NCI-H460 (cell line): Measurements from ENCODE around the gene GAB3. TPM values are rescaled to one million over a fixed set of nuclear protein-coding genes. Genes with fewer than 3 reads are reported as not detected.
A peak's percentile ranks its signal among the peaks of the same experiment; 100 is the strongest.

Source experiments
- DNase-seq: peaks from one replicate; pipeline ENCODE4 v3.0.0-alpha.2; 2016; ENCODE audit warnings: low read depth; ENCODE audit errors: extremely low read depth
- polyA plus RNA-seq: library from polyadenylated mRNA; depleted of rRNA; stranded (reverse); fragments of >200 nt; gene quantifications from 2 replicates; pipeline ENCODE4 v1.2.3, GENCODE V29; 2014; cell fraction: nucleus; rRNA removed
- total RNA-seq: library from RNA; depleted of rRNA; stranded (reverse); fragments of >200 nt; shearing (Covaris generic); gene quantifications from 2 replicates; pipeline ENCODE4 v1.2.3, GENCODE V29; 2014; rRNA removed

Gene GAB3, protein sequence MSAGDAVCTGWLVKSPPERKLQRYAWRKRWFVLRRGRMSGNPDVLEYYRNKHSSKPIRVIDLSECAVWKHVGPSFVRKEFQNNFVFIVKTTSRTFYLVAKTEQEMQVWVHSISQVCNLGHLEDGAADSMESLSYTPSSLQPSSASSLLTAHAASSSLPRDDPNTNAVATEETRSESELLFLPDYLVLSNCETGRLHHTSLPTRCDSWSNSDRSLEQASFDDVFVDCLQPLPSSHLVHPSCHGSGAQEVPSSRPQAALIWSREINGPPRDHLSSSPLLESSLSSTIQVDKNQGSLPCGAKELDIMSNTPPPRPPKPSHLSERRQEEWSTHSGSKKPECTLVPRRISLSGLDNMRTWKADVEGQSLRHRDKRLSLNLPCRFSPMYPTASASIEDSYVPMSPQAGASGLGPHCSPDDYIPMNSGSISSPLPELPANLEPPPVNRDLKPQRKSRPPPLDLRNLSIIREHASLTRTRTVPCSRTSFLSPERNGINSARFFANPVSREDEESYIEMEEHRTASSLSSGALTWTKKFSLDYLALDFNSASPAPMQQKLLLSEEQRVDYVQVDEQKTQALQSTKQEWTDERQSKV
- total RNA-seq = 0.20 and 0.89 TPM in 2 replicates
- 0.44 and 0.48 TPM in 2 replicates for polyA plus RNA-seq

- no peak for DNase-seq
Observed at GRCh38 chrX:154750301-154751202, at the start of gene GAB3. TSS of gene GAB3 (minus strand) at chrX:154751077. CDS start at chrX:154751025, 52 bp downstream.

DNA sequence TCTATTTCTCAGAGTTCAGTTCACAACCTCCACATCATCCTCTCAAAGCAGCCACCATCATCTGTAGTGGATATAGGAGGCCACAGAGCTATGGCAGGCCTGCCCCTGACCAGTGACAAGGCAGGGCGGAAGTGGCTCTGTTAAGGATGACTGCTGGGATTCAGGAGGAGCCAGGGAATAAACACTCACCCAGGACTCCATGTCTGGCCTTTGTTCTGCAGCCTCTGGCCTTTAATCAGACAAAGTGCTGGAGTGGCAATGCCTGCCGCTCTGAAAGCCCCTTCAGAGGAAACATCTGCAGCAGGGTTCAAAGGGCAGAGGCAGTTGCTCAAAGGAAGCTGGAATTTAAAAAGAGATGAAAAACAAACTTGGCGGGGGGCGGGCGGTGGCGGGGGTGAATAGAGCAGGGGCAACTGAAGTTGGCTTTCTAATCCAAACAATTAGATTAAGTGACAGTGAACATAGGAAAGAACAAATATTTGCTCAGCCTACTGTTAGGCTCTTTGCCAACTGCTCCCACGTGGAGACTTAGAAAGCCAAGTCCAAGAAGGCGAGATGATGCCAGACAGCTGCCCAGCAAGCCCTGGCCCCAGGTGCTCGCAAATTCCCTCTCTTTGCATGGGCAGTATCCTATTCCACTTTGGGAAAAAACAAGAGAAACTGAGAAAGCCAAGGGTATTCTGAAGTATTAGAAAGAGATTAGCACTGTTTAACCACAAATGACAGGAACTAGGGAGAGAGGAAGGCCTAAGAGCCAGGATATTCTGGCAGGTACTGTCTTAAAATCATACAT lies 48.9 kb upstream of the GAB3 start:
- no peak for DNase-seq

GRCh38 chrX:154797006-154797405 lies 46.1 kb upstream of the GAB3 start:
- DNase-seq = no peak

DNA sequence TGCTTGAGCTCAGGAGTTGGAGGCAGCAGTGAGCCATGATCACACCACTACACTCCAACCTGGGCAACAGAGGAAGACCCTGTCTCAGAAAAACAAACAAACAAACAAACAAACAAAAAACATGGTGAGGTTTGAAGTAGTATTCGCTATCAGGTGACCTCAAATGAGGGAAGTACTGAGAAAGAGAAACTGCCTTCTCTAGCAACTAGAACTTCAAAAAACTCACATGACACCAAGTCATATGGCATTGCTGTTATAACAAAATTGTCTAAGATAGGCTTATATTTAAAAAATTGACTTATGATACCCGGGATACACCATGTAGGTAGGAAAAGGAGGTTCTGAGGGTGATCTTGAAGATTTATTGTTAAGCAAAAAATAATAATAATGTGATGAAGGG lies 44.1 kb upstream of the GAB3 start:
- no peak for DNase-seq

- no peak for DNase-seq
Observed at GRCh38 chrX:154793084-154793795, 42.4 kb upstream of the GAB3 start.

- no peak for DNase-seq
Observed at GRCh38 chrX:154791939-154792338, 41.1 kb upstream of the GAB3 start.

- no peak for DNase-seq
Observed at GRCh38 chrX:154791467-154791866, 40.6 kb upstream of the GAB3 start.

DNA sequence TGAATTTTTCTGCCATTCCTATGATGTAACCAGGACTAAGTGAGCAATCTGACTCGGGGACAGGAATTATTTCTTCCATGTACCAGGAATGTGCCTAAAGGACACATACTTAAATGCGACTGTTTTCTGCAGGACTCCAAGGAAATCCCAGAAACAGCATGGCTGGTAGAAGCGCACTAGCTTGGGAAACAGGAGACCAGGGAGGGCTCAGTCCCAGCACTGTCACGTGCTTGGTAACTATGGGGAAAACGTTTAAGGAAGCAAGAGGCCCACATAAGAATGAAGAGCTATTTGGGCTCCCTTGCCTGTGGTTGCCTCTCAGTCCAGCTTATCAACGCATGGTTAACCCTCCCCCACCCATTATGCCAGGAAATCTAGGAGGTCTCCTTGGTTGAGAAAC lies 34.8 kb upstream of the GAB3 start:
- DNase-seq = no peak

DNA sequence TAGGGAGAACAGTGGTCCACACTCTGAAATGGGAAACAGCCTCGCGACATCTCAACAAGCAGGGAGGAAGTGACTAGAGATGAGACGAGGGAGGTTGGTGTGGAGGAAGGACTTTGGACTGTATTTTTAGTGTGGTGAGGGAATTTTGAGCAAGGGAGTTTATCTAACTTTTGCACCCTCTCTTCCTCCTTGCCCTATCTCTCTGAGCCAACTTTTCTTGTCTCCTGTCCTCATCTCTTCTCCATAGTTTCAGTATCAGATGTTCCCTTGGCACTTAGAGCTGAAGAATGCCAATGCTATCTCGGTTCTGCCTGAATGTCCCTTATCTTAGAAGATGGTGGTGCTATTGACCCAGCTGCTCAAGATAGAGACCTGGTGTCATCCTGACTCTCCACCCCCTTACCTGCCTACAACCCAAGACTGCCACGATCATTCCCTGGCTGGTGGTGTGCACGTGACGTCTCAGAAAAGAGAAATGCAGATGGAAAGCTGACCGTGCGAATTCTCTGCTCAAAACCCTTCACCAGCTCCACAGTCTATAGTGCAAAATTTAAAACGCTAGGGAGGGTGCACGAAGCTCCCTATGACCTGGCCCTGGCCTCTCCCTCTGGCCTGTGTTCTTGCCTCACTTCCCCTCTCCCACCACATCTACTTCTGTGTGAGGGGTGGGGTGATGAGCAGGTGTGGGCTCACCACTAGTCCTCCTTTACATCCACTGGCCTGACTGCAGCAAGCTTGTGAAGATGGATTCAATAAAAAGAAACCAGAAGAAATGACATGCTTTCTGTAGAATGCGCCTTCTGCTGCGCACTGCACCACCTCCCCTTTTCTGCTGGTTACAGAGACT lies 33.5 kb upstream of the GAB3 start:
- DNase-seq = no peak

DNA sequence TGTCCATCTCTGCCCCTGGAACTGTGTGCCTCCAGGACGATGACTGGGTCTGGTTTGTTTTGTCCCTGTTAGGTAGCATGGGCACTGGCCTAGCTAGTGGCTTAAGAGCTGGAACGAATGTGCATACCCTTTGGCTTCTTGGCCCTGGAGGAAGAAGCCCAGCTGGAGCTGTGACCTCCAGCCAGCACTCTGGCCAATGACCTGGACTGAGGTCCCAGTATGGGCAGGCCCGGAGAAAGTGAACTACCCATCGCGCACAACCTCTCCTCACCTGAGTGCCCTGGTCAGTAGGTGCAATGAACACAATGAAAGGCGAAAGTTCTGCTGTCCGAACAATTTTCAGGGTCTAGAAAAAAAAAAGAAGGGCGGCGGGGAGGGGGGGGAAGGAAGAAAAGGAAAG lies 30.1 kb upstream of the GAB3 start:
- DNase-seq = no peak

DNA sequence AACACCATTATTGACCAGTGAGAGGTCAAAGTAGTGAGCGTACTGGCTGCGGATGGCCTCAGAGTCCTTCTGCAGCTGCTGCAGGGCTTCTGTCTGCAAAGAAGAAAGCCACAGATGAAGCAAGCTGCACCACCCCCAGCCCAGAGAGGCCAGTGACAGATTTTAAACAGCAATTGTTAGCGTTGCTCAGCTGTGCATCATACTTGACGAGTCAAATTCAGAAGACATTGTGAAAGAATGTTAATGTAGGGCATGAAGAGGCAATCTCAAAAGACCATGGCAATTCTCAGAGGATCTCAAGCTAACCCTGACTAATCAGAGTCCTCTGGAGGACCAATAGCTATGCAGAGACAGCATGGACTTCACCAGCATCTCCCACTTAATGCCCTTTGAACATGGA lies 28.4 kb upstream of the GAB3 start:
- no peak for DNase-seq

DNA sequence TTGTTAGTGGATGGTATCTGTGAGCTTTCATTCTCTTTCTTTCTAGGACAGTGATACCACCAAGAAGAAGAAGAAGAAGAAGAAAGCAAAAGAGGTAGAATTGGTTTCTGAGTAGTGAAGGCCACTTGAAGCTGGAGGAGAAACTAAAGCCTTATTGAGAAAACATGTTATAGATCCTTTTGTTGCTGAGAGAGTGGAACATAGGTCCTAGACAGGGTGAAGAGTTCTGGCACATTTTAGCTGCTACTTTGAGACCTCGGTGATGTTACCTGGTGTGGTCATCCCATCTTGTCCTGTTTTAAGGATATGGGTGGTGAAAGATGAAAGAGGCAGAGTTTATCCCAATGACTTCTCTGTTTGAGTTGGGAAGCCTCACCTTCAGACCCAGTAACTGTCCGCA lies 25.9 kb upstream of the GAB3 start:
- DNase-seq = no peak

- DNase-seq = no peak
Observed at GRCh38 chrX:154775419-154776349, 24.8 kb upstream of the GAB3 start.

DNA sequence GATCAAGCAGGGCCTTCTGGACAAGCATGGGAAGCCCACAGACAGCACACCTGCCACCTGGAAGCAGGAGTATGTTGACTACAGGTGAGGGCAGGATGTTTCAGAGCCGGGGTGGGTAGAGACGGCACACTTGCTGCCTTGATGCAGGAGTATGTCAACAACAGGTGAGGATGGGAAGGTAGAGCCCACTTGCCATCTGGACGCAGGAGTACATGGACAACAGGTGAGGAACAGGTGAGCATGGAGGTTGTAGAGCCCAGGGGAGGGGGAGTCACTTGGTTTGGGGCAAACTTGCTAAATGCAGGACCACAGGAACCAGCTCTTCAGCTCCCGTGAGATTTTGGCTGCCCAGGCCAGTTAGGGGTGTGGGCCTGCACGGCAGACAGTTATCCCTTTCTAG lies 23.7 kb upstream of the GAB3 start:
- DNase-seq = no peak

GRCh38 chrX:154762537-154763296 lies 11.8 kb upstream of the GAB3 start, which contains the start of gene DKC1:
TSS of gene DKC1 (plus strand) at chrX:154762864. CDS start at chrX:154762966, 102 bp downstream.
- peak; percentile 96 for DNase-seq

- no peak for DNase-seq
Observed at GRCh38 chrX:154761977-154762536, 11.2 kb upstream of the GAB3 start.

DNA sequence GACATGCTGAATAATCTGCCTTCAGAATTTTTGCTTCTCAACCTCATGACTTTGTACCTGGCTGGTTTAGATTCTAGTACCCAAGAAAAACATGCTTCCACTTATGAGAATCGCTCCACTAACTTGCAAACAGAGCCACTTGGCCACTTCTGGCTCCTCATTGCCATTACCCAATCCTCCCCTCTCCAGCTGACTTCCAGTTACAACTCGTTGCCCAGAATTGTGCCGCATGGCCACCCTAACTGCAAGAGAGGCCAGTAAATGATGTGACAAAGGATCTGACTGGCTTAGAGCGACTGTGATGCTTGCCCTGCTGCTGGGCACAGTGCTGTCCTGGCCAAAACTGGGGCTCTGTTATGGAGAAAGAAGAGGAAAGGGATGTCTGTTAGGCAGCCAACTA lies 7.8 kb upstream of the GAB3 start:
- DNase-seq = no peak
